Stimulated activated CD4-positive, alpha-beta T cell treated with anti-CD3 and anti-CD28 coated beads, Interleukin-1b, Interleukin-23, amount 100 ng/mL, for 4 hours (primary cell): ENCODE results near the gene C12orf43.

Source experiments
- DNase-seq, 2 donors: peaks; one replicate each; pipeline ENCODE4 v3.0.0-alpha.2; 2020; ENCODE audit warnings: low read depth in 2 of 2

Gene C12orf43

GRCh38 chr12:120978296-120979219 lies 37.7 kb downstream of the C12orf43 start, which contains the start of gene HNF1A:
HNF1A (plus strand) TSS chr12:120978543; CDS start chr12:120978769, 226 bp downstream.
- DNase-seq = no peak

GRCh38 chr12:120977531-120978295 lies 38.6 kb downstream of the C12orf43 start:
- no peak for DNase-seq

- DNase-seq = no peak
Measured at GRCh38 chr12:120972870-120973543, 43.3 kb downstream of the C12orf43 start.

GRCh38 chr12:120971299-120972180 lies 44.7 kb downstream of the C12orf43 start:
- peak in 1 of 2 donors; percentile 15 for DNase-seq

GRCh38 chr12:120970310-120970709 lies 46.0 kb downstream of the C12orf43 start:
- DNase-seq = no peak

- DNase-seq = no peak
Measured at GRCh38 chr12:120965534-120966091, 50.7 kb downstream of the C12orf43 start.

- no peak for DNase-seq
Measured at GRCh38 chr12:120964298-120964697, 52.0 kb downstream of the C12orf43 start.

- DNase-seq = no peak
Measured at GRCh38 chr12:120962532-120963020, 53.7 kb downstream of the C12orf43 start.

GRCh38 chr12:120961604-120962531 lies 54.4 kb downstream of the C12orf43 start:
- DNase-seq = no peak

GRCh38 chr12:120960657-120961056 lies 55.6 kb downstream of the C12orf43 start:
- DNase-seq = no peak

GRCh38 chr12:120959111-120959878 lies 57.0 kb downstream of the C12orf43 start:
- no peak for DNase-seq

GRCh38 chr12:120956579-120957300 lies 59.5 kb downstream of the C12orf43 start:
- no peak for DNase-seq

GRCh38 chr12:120955232-120955631 lies 61.1 kb downstream of the C12orf43 start:
- DNase-seq = no peak

- DNase-seq = no peak
Measured at GRCh38 chr12:120950807-120951206, 65.5 kb downstream of the C12orf43 start.
